Measurements from ENCODE around the gene TEX11.

DNA sequence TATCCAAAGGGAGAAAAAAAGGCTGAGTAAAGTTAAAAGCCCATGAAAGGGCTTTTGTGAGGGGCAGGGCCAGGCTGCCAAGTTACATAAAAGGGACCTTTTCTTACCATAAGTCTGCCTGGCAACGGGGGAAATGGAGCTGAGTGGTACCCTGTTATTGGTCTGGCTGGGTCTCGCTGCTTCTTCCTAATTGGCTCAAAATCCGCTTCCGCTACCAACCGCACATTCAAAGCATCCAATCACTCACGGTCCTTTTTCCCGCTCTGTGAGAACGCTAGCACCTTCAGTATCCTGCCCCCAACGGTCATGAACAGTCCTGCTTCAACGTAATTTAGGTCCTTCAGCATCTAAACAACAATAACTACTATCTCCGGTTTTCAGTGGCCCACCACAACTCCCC lies 611 bp downstream of the TEX11 start:
- TF ChIP-seq CTCF (IDR thresholded peaks at IDR 0.05) (no peak), EP300 (IDR thresholded peaks at IDR 0.05) (no peak), POLR2A (IDR thresholded peaks at IDR 0.05) (no peak)

Measured in suprapubic skin (tissue), 3 donors.